HG03039 (cell line): ENCODE measurements around the gene OPN3.
A peak's percentile ranks its signal among the peaks of the same experiment; 100 is the strongest.

Experiments used
- ATAC-seq: cut with Tn5 transposase; IDR thresholded peaks from one replicate; pipeline ENCODE4 v1.9.1; 2021; ENCODE audit warnings: mild to moderate bottlenecking, moderate library complexity; ENCODE audit not compliant: unreplicated experiment

OPN3 gene

GRCh38 chr1:241647658-241648057 is 7.5 kb upstream of the OPN3 start:
- no peak for ATAC-seq

- no peak for ATAC-seq
Measured at GRCh38 chr1:241646201-241646600, 6.0 kb upstream of the OPN3 start.

GRCh38 chr1:241645199-241645598 is 5.0 kb upstream of the OPN3 start:
- ATAC-seq = no peak

GRCh38 chr1:241644259-241644658 is 4.1 kb upstream of the OPN3 start:
- ATAC-seq = no peak

- no peak for ATAC-seq
Measured at GRCh38 chr1:241642593-241642944, 2.4 kb upstream of the OPN3 start.

- ATAC-seq = no peak
Measured at GRCh38 chr1:241641773-241642592, 1.8 kb upstream of the OPN3 start.

- no peak for ATAC-seq
Measured at GRCh38 chr1:241640867-241641622, 876 bp upstream of the OPN3 start.

GRCh38 chr1:241639623-241640148 is 483 bp downstream of the OPN3 start:
- peak; percentile 42 for ATAC-seq

GRCh38 chr1:241638909-241639622 is 1.1 kb downstream of the OPN3 start:
- no peak for ATAC-seq

- no peak for ATAC-seq
Measured at GRCh38 chr1:241638099-241638682, 2.0 kb downstream of the OPN3 start.

- no peak for ATAC-seq
Measured at GRCh38 chr1:241637604-241638003, 2.6 kb downstream of the OPN3 start.

GRCh38 chr1:241637046-241637590 is 3.1 kb downstream of the OPN3 start:
- no peak for ATAC-seq

- ATAC-seq = no peak
Measured at GRCh38 chr1:241636291-241636690, 3.9 kb downstream of the OPN3 start.

GRCh38 chr1:241635556-241636152 is 4.5 kb downstream of the OPN3 start:
- no peak for ATAC-seq

- no peak for ATAC-seq
Measured at GRCh38 chr1:241632987-241633386, 7.2 kb downstream of the OPN3 start.

GRCh38 chr1:241631674-241632073 is 8.5 kb downstream of the OPN3 start:
- ATAC-seq = no peak

GRCh38 chr1:241630899-241631298 is 9.3 kb downstream of the OPN3 start:
- no peak for ATAC-seq

GRCh38 chr1:241630476-241630875 is 9.7 kb downstream of the OPN3 start:
- no peak for ATAC-seq

- ATAC-seq = no peak
Measured at GRCh38 chr1:241630005-241630404, 10.2 kb downstream of the OPN3 start.
